Measurements from ENCODE around the gene ARL4C.

DNA sequence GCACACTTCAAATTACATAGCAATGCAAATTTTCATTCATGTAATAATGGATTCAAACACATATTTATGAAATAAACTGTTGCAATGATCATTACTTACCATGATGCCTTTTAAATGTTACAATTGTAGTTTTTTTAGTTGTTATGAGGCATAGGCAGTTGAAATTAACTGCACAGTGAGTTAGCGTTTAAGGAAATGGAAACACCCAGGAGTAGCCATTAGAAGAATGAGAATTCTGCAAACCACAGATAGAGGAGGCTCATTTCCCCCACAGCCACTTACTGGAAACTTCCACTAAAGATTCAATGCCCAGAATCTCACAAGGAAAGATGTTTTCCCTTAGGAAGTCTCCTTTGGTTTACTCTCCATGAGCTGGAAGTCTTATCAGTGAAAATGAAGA is 8.4 kb downstream of the ARL4C start:
- TF ChIP-seq, protein P1, sequence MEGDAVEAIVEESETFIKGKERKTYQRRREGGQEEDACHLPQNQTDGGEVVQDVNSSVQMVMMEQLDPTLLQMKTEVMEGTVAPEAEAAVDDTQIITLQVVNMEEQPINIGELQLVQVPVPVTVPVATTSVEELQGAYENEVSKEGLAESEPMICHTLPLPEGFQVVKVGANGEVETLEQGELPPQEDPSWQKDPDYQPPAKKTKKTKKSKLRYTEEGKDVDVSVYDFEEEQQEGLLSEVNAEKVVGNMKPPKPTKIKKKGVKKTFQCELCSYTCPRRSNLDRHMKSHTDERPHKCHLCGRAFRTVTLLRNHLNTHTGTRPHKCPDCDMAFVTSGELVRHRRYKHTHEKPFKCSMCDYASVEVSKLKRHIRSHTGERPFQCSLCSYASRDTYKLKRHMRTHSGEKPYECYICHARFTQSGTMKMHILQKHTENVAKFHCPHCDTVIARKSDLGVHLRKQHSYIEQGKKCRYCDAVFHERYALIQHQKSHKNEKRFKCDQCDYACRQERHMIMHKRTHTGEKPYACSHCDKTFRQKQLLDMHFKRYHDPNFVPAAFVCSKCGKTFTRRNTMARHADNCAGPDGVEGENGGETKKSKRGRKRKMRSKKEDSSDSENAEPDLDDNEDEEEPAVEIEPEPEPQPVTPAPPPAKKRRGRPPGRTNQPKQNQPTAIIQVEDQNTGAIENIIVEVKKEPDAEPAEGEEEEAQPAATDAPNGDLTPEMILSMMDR (IDR thresholded peaks at IDR 0.05): no peak
- no peak for TF ChIP-seq POLR2A (IDR thresholded peaks at IDR 0.05)
